ENCODE data around the gene HNRNPLL.

Gene HNRNPLL

DNA sequence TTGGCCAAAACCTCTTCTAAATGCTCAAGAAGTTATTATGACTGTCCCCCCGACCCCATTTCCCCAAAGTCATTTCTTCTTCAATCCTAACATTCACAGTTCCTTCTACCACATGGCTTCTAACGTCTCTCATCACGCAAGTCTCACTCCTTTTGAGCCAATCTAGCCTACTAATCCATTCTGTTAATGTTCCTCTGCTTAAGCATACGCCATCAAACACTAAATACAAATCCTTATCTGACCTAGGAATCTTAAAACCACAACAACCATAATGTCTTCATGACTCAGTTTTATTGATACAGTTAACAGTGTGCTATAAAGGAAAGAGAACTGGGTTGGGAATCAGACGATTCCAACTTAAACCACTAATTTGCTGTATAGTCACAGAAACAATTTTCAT is 23.9 kb downstream of the HNRNPLL start:
- Histone ChIP-seq H3K36me3 (ENCODE audit: control insufficient read depth in 2 of 2, insufficient read depth in 1 of 2, low read length in 2 of 2) (peaks cover 6 to 21% of the 10 kb centered on the region in 2 experiments; a peak in 2 of 3 replicates), H3K27ac (ENCODE audit: extremely low read depth, low read depth, low read length) (no peak overlapping the region), H3K4me1 (ENCODE audit: control insufficient read depth, insufficient read depth, low read length) (peaks cover 16% of the 10 kb centered on the region), H3K4me3 (ENCODE audit: low read depth, low read length) (no peak overlapping the region), H3K9me3 (ENCODE audit: control insufficient read depth, insufficient read depth, low read depth, low read length) (no peaks in the 10 kb centered on the region)
- ChIA-PET POLR2A (no interaction called here), CTCF (interaction anchor here (0.8 to 3.8 kb wide), 5 partner anchors 11 to 263 kb away, joined by 3 to 35 read pairs (median 3); no protein-coding TSS in a partner anchor)
- no peak for TF ChIP-seq ZNF121 (tag by site-specific recombination; IDR thresholded peaks at IDR 0.05)
- TF ChIP-seq ZNF510 (tag by site-specific recombination; IDR thresholded peaks at IDR 0.05; ENCODE audit: insufficient replicate concordance): no peak
- no peak for TF ChIP-seq ZNF146 (tag by site-specific recombination; IDR thresholded peaks at IDR 0.05)
- TF ChIP-seq ZNF660 (tag by site-specific recombination; IDR thresholded peaks at IDR 0.05): no peak
- no peak for TF ChIP-seq OVOL3 (tag by site-specific recombination; IDR thresholded peaks at IDR 0.05)
- TF ChIP-seq, protein P1, sequence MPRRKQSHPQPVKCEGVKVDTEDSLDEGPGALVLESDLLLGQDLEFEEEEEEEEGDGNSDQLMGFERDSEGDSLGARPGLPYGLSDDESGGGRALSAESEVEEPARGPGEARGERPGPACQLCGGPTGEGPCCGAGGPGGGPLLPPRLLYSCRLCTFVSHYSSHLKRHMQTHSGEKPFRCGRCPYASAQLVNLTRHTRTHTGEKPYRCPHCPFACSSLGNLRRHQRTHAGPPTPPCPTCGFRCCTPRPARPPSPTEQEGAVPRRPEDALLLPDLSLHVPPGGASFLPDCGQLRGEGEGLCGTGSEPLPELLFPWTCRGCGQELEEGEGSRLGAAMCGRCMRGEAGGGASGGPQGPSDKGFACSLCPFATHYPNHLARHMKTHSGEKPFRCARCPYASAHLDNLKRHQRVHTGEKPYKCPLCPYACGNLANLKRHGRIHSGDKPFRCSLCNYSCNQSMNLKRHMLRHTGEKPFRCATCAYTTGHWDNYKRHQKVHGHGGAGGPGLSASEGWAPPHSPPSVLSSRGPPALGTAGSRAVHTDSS (tag by site-specific recombination; IDR thresholded peaks at IDR 0.05): no peak
- TF ChIP-seq, protein P2, sequence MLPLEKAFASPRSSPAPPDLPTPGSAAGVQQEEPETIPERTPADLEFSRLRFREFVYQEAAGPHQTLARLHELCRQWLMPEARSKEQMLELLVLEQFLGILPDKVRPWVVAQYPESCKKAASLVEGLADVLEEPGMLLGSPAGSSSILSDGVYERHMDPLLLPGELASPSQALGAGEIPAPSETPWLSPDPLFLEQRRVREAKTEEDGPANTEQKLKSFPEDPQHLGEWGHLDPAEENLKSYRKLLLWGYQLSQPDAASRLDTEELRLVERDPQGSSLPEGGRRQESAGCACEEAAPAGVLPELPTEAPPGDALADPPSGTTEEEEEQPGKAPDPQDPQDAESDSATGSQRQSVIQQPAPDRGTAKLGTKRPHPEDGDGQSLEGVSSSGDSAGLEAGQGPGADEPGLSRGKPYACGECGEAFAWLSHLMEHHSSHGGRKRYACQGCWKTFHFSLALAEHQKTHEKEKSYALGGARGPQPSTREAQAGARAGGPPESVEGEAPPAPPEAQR (tag by site-specific recombination; IDR thresholded peaks at IDR 0.05): no peak
- no peak for TF ChIP-seq ZNF311 (tag by site-specific recombination; IDR thresholded peaks at IDR 0.05; ENCODE audit: borderline replicate concordance)
- no peak for TF ChIP-seq ZNF174 (tag by site-specific recombination; IDR thresholded peaks at IDR 0.05)
- TF ChIP-seq ZNF658 (tag by site-specific recombination; IDR thresholded peaks at IDR 0.05): no peak
- TF ChIP-seq, protein P3, sequence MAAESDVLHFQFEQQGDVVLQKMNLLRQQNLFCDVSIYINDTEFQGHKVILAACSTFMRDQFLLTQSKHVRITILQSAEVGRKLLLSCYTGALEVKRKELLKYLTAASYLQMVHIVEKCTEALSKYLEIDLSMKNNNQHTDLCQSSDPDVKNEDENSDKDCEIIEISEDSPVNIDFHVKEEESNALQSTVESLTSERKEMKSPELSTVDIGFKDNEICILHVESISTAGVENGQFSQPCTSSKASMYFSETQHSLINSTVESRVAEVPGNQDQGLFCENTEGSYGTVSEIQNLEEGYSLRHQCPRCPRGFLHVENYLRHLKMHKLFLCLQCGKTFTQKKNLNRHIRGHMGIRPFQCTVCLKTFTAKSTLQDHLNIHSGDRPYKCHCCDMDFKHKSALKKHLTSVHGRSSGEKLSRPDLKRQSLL (tag by site-specific recombination; IDR thresholded peaks at IDR 0.05): no peak
- TF ChIP-seq, protein P4, sequence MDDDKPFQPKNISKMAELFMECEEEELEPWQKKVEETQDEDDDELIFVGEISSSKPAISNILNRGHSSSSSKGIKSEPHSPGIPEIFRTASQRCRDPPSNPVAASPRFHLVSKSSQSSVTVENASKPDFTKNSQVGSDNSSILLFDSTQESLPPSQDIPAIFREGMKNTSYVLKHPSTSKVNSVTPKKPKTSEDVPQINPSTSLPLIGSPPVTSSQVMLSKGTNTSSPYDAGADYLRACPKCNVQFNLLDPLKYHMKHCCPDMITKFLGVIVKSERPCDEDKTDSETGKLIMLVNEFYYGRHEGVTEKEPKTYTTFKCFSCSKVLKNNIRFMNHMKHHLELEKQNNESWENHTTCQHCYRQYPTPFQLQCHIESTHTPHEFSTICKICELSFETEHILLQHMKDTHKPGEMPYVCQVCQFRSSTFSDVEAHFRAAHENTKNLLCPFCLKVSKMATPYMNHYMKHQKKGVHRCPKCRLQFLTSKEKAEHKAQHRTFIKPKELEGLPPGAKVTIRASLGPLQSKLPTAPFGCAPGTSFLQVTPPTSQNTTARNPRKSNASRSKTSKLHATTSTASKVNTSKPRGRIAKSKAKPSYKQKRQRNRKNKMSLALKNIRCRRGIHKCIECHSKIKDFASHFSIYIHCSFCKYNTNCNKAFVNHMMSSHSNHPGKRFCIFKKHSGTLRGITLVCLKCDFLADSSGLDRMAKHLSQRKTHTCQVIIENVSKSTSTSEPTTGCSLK (tag by site-specific recombination; IDR thresholded peaks at IDR 0.05): no peak
- TF ChIP-seq KLF16 (tag by site-specific recombination; IDR thresholded peaks at IDR 0.05): no peak
- TF ChIP-seq ZNF777 (tag by site-specific recombination; IDR thresholded peaks at IDR 0.05; ENCODE audit: borderline replicate concordance): no peak
- no peak for TF ChIP-seq ZNF324 (tag by site-specific recombination; IDR thresholded peaks at IDR 0.05)

DNA sequence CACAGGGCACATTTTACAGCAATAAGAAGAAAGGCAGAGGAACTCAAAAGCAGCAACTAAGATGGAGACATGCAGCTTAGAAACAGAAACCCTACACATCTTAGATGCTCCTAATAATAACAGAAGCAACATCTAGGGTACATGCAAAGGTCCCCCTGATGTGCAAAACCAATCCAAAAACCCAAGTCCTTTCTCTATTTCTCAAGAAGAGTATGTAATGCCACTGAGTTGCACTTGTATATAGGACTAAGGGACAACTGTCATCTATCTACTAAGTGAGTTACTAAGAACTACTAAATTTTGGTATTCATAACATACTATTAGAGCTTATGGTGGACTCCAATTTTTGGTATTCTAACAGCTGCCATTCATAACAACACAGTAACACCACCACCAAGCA is 28.4 kb downstream of the HNRNPLL start:
- POLR2A ChIA-PET: interaction anchor here (1.1 kb wide), 1 partner anchor 177 kb away, joined by 3 read pairs; the partner anchor contains the start of gene SRSF7
- Histone ChIP-seq H3K36me3 (ENCODE audit: control insufficient read depth in 2 of 2, insufficient read depth in 1 of 2, low read length in 2 of 2) (peaks cover 20 to 39% of the 10 kb centered on the region in 2 experiments; a peak in 2 of 3 replicates), H3K27ac (ENCODE audit: extremely low read depth, low read depth, low read length) (no peak overlapping the region), H3K9me3 (ENCODE audit: control insufficient read depth, insufficient read depth, low read depth, low read length) (no peaks in the 10 kb centered on the region), H3K4me1 (ENCODE audit: control insufficient read depth, insufficient read depth, low read length) (peaks cover 8% of the 10 kb centered on the region), H3K4me3 (ENCODE audit: low read depth, low read length) (no peak overlapping the region)
- CTCF ChIA-PET: interaction anchor here (0.6 to 1.5 kb wide), 3 partner anchors 166 to 258 kb away, joined by 3 to 5 read pairs (median 3); no protein-coding TSS in a partner anchor
- TF ChIP-seq, protein P5, sequence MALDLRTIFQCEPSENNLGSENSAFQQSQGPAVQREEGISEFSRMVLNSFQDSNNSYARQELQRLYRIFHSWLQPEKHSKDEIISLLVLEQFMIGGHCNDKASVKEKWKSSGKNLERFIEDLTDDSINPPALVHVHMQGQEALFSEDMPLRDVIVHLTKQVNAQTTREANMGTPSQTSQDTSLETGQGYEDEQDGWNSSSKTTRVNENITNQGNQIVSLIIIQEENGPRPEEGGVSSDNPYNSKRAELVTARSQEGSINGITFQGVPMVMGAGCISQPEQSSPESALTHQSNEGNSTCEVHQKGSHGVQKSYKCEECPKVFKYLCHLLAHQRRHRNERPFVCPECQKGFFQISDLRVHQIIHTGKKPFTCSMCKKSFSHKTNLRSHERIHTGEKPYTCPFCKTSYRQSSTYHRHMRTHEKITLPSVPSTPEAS (tag by site-specific recombination; IDR thresholded peaks at IDR 0.05): no peak
- TF ChIP-seq ZNF426 (tag by site-specific recombination; IDR thresholded peaks at IDR 0.05) (no peak), OSR2 (tag by site-specific recombination; IDR thresholded peaks at IDR 0.05) (no peak), SP7 (tag by site-specific recombination; IDR thresholded peaks at IDR 0.05) (no peak), ZNF223 (tag by site-specific recombination; IDR thresholded peaks at IDR 0.05) (no peak), ZNF114 (tag by site-specific recombination; IDR thresholded peaks at IDR 0.05) (no peak), ZBTB7A (tag by site-specific recombination; IDR thresholded peaks at IDR 0.05; ENCODE audit: low read depth) (no peak), ZNF24 (tag by site-specific recombination; IDR thresholded peaks at IDR 0.05) (no peak), ZNF174 (tag by site-specific recombination; IDR thresholded peaks at IDR 0.05) (no peak), ZNF37A (tag by site-specific recombination; IDR thresholded peaks at IDR 0.05) (no peak)
- TF ChIP-seq, protein P6, sequence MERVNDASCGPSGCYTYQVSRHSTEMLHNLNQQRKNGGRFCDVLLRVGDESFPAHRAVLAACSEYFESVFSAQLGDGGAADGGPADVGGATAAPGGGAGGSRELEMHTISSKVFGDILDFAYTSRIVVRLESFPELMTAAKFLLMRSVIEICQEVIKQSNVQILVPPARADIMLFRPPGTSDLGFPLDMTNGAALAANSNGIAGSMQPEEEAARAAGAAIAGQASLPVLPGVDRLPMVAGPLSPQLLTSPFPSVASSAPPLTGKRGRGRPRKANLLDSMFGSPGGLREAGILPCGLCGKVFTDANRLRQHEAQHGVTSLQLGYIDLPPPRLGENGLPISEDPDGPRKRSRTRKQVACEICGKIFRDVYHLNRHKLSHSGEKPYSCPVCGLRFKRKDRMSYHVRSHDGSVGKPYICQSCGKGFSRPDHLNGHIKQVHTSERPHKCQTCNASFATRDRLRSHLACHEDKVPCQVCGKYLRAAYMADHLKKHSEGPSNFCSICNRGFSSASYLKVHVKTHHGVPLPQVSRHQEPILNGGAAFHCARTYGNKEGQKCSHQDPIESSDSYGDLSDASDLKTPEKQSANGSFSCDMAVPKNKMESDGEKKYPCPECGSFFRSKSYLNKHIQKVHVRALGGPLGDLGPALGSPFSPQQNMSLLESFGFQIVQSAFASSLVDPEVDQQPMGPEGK (tag by site-specific recombination; IDR thresholded peaks at IDR 0.05): no peak
- TF ChIP-seq, protein P3 (tag by site-specific recombination; IDR thresholded peaks at IDR 0.05): no peak

Measured in HEK293 (cell line).